Kidney (tissue), 14 donors: Measurements from ENCODE around the gene CLK1. TPM values are rescaled to one million over a fixed set of nuclear protein-coding genes. Genes with fewer than 3 reads are reported as not detected.

ENCODE experiments used
- DNase-seq, 5 donors: peaks; one replicate each; pipeline ENCODE4 v3.0.0-alpha.2; 2013 to 2020
- FAIRE-seq: peaks from 2 replicates; lab custom pipeline; 2012; peaks lifted over from hg19 to GRCh38; lab: Jason Lieb, UNC
- H3K27ac ChIP-seq, 2 donors: one replicate each; pipeline ENCODE4 v1.7.0; 2013; ENCODE audit warnings: low read depth in 2 of 2, low read length in 2 of 2, inconsistent platforms in 1 of 2
- H3K27me3 ChIP-seq: one replicate; pipeline ENCODE4 v1.7.1; 2013; ENCODE audit warnings: low read length, inconsistent platforms; ENCODE audit not compliant: control insufficient read depth, insufficient read depth
- H3K36me3 ChIP-seq, 3 donors: one replicate each; pipeline versions ENCODE4 v1.7.0 to v1.7.1; 2013; ENCODE audit warnings: low read length in 3 of 3, control low read depth in 1 of 3, inconsistent platforms in 1 of 3; ENCODE audit not compliant: insufficient read depth in 3 of 3, control insufficient read depth in 2 of 3
- H3K4me1 ChIP-seq, 3 donors: one replicate each; pipeline versions ENCODE4 v1.7.0 to v1.7.1; 2013; ENCODE audit warnings: low read length in 3 of 3, inconsistent platforms in 1 of 3, low read depth in 1 of 3; ENCODE audit not compliant: control insufficient read depth in 2 of 3, insufficient read depth in 2 of 3
- H3K4me3 ChIP-seq, 3 donors: one replicate each; pipeline versions ENCODE4 v1.7.0 to v1.8.1; 2013; ENCODE audit warnings: low read length in 3 of 3, control low read depth in 1 of 3, inconsistent platforms in 1 of 3
- H3K9ac ChIP-seq, 3 donors: one replicate each; pipeline versions ENCODE4 v1.7.0 to v1.7.1; 2013; ENCODE audit warnings: low read length in 3 of 3, control low read depth in 1 of 3, inconsistent platforms in 1 of 3
- H3K9me3 ChIP-seq, 3 donors: one replicate each; pipeline versions ENCODE4 v1.7.0 to v1.7.1; 2013; ENCODE audit warnings: low read length in 3 of 3, control low read depth in 1 of 3, inconsistent platforms in 1 of 3; ENCODE audit not compliant: control insufficient read depth in 2 of 3, insufficient read depth in 1 of 3
- CTCF ChIP-seq: IDR thresholded peaks from 3 replicates; pipeline ENCODE4 v1.5.1; 2012; ENCODE audit warnings: mild to moderate bottlenecking, moderate library complexity, borderline replicate concordance; ENCODE audit not compliant: insufficient read depth; ENCODE audit errors: extremely low read depth
- intact Hi-C: fragments of 100-400 bp; cut with DNase I; formaldehyde crosslinking; loops from one replicate; pipeline ENCODE4 v1.11.1; 2022
- polyA plus RNA-seq: library from polyadenylated mRNA; stranded (reverse); fragments of 350-450 nt; fragmentation: Illumina TruSeq; extraction: RNeasy Lipid Tissue Mini Kit (QIAGEN cat#74804); gene quantifications from one replicate; pipeline ENCODE4 v1.2.3, GENCODE V29; 2014; ENCODE audit warnings: low read depth, low replicate concordance; ENCODE audit not compliant: insufficient read depth
- total RNA-seq: library from RNA; stranded (reverse); fragmentation: NEBNext Ultra II Directional; extraction: Animal tissue kit (Norgen Biotek cat#: 25700); gene quantifications from one replicate; pipeline ENCODE4 v1.2.1, GENCODE V29; 2021
- donor health status: control.
- donor health status: control.
- donor health status: control.
- donor health status: control.
- donor health status: control.
- donor health status: DM: yes; HTN: yes; CAD: no.
- donor health status: Normal renal cell carcinoma (clear cell type).

CLK1 gene
- total and polyA plus RNA-seq, 2 donors from 2014 or later: 91.4 to 108 TPM

GRCh38 chr2:200860092-200860795 lies 4.2 kb downstream of the CLK1 start:
- H3K27me3 ChIP-seq: no peaks in the 10 kb centered on the region
- no peak for DNase-seq
- peaks cover 3 to 11% (median 4%) of the 10 kb centered on the region in 3 donors for H3K4me1 ChIP-seq
- FAIRE-seq: no peak
- H3K9ac ChIP-seq: peak overlapping the region in 1 of 3 donors; percentile 22
- peaks cover 22 to 56% (median 29%) of the 10 kb centered on the region in 3 donors for H3K36me3 ChIP-seq
- TF ChIP-seq CTCF: no peak
- H3K9me3 ChIP-seq: no peaks in the 10 kb centered on the region
- peak overlapping the region in 2 of 3 donors; percentile 45 to 90 for H3K4me3 ChIP-seq
- H3K27ac ChIP-seq: peak overlapping the region in 1 of 2 donors; percentile 79
- intact Hi-C loops: no loop called here

- H3K4me1 ChIP-seq: peaks cover 3 to 11% (median 4%) of the 10 kb centered on the region in 3 donors
Observed at GRCh38 chr2:200856806-200857205, 7.7 kb downstream of the CLK1 start.

DNA sequence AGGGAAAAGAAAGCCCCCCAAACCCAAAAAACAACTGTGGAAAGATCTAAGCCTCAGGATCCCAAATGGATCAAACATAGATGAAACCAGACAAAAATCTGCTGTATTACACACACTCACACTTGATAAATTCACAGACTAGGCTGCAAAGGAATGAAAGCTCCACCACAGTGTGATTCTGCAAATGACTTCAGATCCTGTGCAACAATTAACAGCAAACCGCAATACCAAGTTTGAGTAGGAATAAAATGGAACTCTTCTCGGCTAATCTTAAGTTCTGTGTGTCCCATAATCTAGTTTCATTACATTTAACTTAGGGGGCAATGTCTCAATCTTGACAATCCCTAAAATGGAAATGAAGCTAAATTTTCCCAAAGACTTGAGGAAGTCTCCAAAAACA lies 11.9 kb downstream of the CLK1 start:
- no peak for FAIRE-seq

More at GRCh38 chr2:200856806-200857205, 7.7 kb downstream of the CLK1 start:
- Histone ChIP-seq H3K4me3 (no peak overlapping the region), H3K36me3 (peaks cover 29 to 84% (median 50%) of the 10 kb centered on the region in 3 donors), H3K9ac (no peak overlapping the region), H3K9me3 (no peaks in the 10 kb centered on the region), H3K27ac (no peak overlapping the region), H3K27me3 (no peaks in the 10 kb centered on the region)
- DNase-seq (no peak), FAIRE-seq (no peak)
- no peak for TF ChIP-seq CTCF
- intact Hi-C loops: no loop called here

More for the DNA sequence above, 11.9 kb downstream of the CLK1 start:
- Histone ChIP-seq H3K4me3 (no peak overlapping the region), H3K36me3 (peaks cover 16 to 55% (median 44%) of the 10 kb centered on the region in 3 donors), H3K27me3 (no peaks in the 10 kb centered on the region), H3K9me3 (no peaks in the 10 kb centered on the region), H3K27ac (no peak overlapping the region), H3K9ac (no peak overlapping the region), H3K4me1 (no peaks in the 10 kb centered on the region)
- DNase-seq: no peak
- intact Hi-C loops: no loop called here
- TF ChIP-seq CTCF: no peak
